Upper lobe of left lung (tissue), 6 donors: ENCODE results near the gene FAM83D. TPM values are rescaled to one million over a fixed set of nuclear protein-coding genes. Genes with fewer than 3 reads are reported as not detected.

ENCODE experiments used
- ATAC-seq, 2 donors: fragments of 200-7000 bp; cut with Tn5 transposase; one replicate each; pipeline ENCODE4 v1.9.1; 2022; ENCODE audit warnings: mild to moderate bottlenecking in 2 of 2, moderate library complexity in 2 of 2; ENCODE audit not compliant: low FRiP score in 2 of 2
- DNase-seq, 2 donors: peaks; one replicate each; pipeline ENCODE4 v3.0.0-alpha.2; 2019 to 2020
- H3K27ac ChIP-seq, 4 donors: fragments of 200-600 bp; sonication (generic); one replicate each; pipeline ENCODE4 v1.5.1; 2016 to 2019
- H3K27me3 ChIP-seq, 4 donors: fragments of 200-600 bp; sonication (generic); one replicate each; pipeline ENCODE4 v1.5.1; 2017 to 2019
- H3K36me3 ChIP-seq, 4 donors: fragments of 200-600 bp; sonication (generic); one replicate each; pipeline ENCODE4 v1.5.1; 2016 to 2019
- H3K4me1 ChIP-seq, 4 donors: fragments of 200-600 bp; sonication (generic); one replicate each; pipeline ENCODE4 v1.5.1; 2018 to 2019
- H3K4me3 ChIP-seq, 4 donors: fragments of 200-600 bp; sonication (generic); one replicate each; pipeline ENCODE4 v1.5.1; 2017 to 2019; ENCODE audit warnings: mild to moderate bottlenecking in 2 of 4, moderate library complexity in 1 of 4
- H3K9me3 ChIP-seq, 4 donors: fragments of 200-600 bp; sonication (generic); one replicate each; pipeline ENCODE4 v1.5.1; 2018 to 2019
- CTCF ChIP-seq, 6 experiments: fragments of 450-650 bp in 4 of 6; fragments of 200-600 bp in 2 of 6; sonication (generic) in 2 of 6; IDR thresholded peaks; one replicate each; pipeline ENCODE4 v1.5.1; 2016 to 2019; ENCODE audit warnings: antibody characterized with exemption in 6 of 6
- EP300 ChIP-seq, 4 donors: sonication (generic); formaldehyde crosslinking; IDR thresholded peaks; one replicate each; pipeline ENCODE4 v1.5.1; 2017; ENCODE audit warnings: antibody characterized with exemption in 4 of 4, control low read depth in 2 of 4
- POLR2A ChIP-seq, 4 donors: fragments of 450-650 bp; IDR thresholded peaks; one replicate each; pipeline ENCODE4 v1.5.1; 2016 to 2017; ENCODE audit warnings: antibody characterized with exemption in 4 of 4, mild to moderate bottlenecking in 2 of 4
- POLR2AphosphoS5 ChIP-seq, 2 donors: sonication (generic); formaldehyde crosslinking; IDR thresholded peaks; one replicate each; pipeline ENCODE4 v1.5.1; 2017; ENCODE audit warnings: antibody characterized with exemption in 2 of 2
- WGBS, 2 donors: methylation state at CpG; one replicate each; pipeline ENCODE4 v1.1.5; 2017 to 2018; 5-methylcytosine and 5-hydroxymethylcytosine counted together
- small RNA-seq, 4 donors: library from RNA; depleted of rRNA; stranded (forward); fragments of <200 nt; gene quantifications; one replicate each; pipeline ENCODE3, GENCODE V24; 2016
- total RNA-seq, 6 donors: library from RNA; depleted of rRNA in 4 of 6; stranded (reverse); fragments of >200 nt in 4 of 6; gene quantifications; one replicate each; pipeline versions ENCODE4 v1.1.0 to v1.2.1, GENCODE V29; 2016 to 2021
- donor health status: DM: no; HTN: no; CAD: no; lungs with moderate emphysema.
- donor health status: DM: no; HTN: yes; CAD: no; lungs with severe emphysema.

FAM83D gene
- total RNA-seq, 6 donors from 2014 or later = 1.0 to 4.8 (median 3.0) TPM

- TF ChIP-seq POLR2A (IDR thresholded peaks at IDR 0.05) = no peak
- TF ChIP-seq CTCF (IDR thresholded peaks at IDR 0.05) = no peak
- TF ChIP-seq EP300 (IDR thresholded peaks at IDR 0.05) = no peak
- no peak for TF ChIP-seq POLR2AphosphoS5 (IDR thresholded peaks at IDR 0.05)
- no peak for ATAC-seq
- H3K36me3 ChIP-seq = peaks cover 7 to 95% (median 37%) of the 10 kb centered on the region in 4 donors
These were observed 74.0 kb downstream of the FAM83D start for GRCh38 chr20:38999965-39000910.

More at GRCh38 chr20:38999965-39000910, 74.0 kb downstream of the FAM83D start:
- Histone ChIP-seq H3K4me1 (peaks cover 0 to 4% (median 0%) of the 10 kb centered on the region in 4 donors), H3K9me3 (no peaks in the 10 kb centered on the region), H3K27ac (no peak overlapping the region), H3K27me3 (no peaks in the 10 kb centered on the region), H3K4me3 (no peak overlapping the region)
- no peak for DNase-seq
- 94 to 96% methylated on average over 6 of the region's 6 CpGs for WGBS, 2 donors

Small RNA genes lying within 50 kb of the gene (small RNA-seq; reads per million reads assigned to genes)
- gene AL023803.1 = 0 reads per million in 4 donors

Other genes with a start within 250 kb of the FAM83D start
- gene SLC32A1, start 201.9 kb upstream of the FAM83D start, total RNA-seq = not detected
- 10 to 100 TPM in 1 of 6 donors, 1 to 10 TPM in 5; 7.2 to 23.0 (median 8.8) TPM for gene ACTR5, start 178.0 kb upstream of the FAM83D start, total RNA-seq
- 10 to 100 TPM in 2 of 6 donors, 1 to 10 TPM in 4; 7.4 to 16.8 (median 8.8) TPM for gene PPP1R16B, start 120.7 kb upstream of the FAM83D start, total RNA-seq
- gene DHX35, start 35.9 kb downstream of the FAM83D start, total RNA-seq = 10 to 100 TPM in 4 of 6 donors, 1 to 10 TPM in 2; 9.6 to 40.9 (median 12.0) TPM